ENCODE results near the gene MRPL28. TPM values are rescaled to one million over a fixed set of nuclear protein-coding genes. Genes with fewer than 3 reads are reported as not detected.
"Not testable (repeated sequence)": the region's sequence is repeated elsewhere in the genome, so short reads cannot be mapped to it uniquely, and the experiment has no call there.

Gene MRPL28
- polyA plus RNA-seq, 1 donor: 47.8 TPM

DNA sequence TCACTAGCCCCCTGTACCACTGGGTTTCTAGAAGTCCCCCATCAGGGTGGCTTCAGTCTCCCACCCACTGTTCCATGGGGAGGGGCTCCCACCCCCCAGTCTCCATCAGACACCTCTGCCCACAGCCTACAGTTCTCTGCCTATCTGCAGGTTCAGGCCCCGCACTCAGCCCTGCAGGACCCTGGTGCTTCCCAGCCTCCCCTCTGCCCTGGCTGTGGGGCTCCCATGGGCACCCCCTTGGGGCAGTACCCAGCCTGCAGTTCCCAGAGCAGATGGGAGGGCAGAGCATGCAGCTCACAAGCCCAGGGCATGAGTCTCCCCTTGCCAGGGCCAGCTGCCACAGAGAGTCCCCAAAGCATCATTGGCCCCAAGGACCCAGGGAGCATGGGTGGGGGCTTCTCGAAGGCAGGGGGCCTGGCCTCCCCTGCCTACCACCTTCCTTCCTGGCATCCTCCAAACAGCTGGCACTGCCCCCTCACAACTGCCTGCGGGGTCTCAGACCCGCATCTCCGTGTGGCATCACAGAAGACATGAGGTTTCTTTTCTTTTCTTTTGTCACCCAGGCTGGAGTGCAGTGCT, 2.8 kb upstream of the MRPL28 start:
- no peak for DNase-seq

DNA sequence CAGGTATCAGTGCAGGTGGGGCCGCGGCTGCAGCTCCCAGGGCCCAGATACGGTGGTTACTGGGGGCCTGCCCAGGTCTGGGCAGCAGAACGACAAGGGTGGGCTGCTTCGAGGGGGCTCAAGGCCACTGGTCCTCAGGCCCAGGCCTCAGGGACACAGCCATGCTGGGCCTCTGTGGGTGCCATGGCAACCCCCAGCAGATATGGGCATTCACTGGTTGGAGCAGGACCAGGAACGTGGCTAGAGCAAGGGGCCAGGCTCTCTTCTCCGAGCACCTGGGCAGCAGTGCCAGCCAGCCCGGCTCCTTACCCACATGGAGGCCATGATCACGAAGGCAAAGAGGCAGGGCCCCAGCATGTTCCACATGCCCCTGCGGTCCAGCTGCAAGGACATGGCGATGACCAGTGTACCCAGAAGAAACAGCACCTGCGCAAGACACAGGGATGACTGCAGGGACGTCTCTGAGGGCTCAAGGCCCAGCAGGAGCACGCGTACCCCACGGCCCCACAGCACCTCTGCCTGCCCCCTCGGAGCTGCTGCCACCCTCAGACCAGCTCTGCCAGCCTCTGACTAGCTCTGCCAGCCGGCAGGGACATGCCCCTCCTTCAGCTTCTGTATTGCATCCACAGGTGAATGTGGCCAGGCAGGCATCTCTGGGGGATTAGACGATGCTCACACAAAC, 2.1 kb upstream of the MRPL28 start:
- DNase-seq: no peak

DNA sequence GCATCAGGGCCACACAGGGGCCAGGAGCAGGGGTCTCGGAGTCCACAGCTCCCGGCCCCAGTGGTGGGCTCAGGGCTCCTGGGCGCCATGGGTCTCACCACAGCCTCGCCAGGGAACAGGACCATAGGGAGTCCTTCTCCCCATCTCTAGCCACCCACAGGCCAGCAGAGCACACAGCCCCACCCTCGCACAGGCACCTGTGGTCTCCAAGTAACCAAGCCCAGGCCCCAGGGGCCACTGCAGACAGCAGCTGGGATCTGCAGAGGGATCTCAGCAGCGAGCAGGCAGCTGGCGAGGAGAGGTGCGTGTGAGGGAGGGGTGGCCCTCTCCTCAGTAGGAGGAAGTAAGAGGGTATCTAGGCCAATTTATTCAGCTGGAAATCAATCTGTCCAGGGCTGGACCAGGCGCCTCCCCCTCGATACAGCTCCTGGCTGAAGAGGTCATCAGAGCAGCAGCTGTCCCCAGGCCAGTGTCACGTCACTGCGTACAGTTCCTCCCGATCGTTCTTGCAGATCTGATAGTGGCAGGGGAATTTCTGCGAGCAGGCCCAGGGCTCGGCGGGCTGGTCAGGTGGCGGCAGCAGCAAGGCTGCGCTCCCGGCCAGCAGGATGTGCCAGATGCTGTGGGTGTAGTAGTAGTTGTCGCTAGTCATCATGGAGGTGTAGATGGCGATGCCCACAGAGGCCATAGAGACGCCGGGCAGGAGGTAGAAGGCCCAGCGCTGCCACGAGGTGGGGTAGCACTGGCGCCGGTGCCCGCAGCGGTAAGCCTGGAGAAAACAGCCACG, 1.4 kb upstream of the MRPL28 start:
- DNase-seq: no peak

DNA sequence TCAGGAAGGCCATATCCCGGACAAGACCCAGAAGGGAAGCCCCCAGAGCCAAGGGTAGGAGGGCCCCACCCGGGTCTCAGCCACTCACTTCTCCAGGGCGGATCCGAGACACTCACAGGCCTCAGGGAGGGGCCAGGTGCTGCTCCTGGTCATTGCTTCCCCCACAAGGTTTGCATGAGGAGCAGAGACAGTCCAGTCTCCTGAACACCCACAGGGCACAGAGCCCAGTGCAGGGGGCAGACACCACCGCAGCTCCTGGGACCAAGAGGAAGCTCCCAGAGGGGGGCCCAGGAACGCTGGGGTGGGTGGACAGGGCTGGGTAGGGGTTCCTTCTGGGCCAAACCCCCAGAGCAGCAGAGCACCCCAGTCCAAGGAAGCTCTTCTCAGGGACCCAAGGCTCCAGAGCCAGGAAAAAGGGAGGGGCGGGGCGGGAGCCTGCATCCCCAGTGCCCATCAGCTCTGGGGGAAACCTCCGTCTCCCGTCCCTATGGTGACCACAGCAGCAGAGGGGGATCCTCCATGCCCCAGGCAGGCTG, 709 bp upstream of the MRPL28 start:
- no peak for DNase-seq

DNA sequence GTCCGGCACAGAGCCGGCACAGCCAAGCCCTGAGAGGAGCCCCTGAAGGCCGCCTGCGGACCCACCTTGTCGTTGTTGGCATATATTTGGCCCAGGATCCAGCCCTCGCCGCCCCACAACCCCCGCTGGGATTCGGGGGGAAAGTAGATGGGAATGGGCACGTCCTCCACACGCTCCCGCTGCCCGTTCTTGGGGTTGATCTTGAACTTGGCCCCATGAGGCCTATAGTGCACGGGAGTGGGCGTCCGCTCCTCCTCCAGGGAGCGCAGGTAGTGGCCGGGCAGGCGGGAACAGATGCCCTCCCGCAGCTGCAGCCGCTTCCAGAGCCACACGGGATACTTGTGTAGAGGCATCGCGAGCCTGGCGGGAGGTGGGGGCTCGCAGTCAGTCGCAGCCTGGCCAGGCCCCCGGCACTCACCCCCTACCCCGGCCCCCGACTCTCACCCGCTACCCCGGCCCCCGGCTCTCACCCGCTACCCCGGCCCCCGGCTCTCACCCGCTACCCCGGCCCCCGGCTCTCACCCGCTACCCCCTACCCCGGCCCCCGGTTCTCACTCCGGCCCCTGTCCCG, 387 bp downstream of the MRPL28 start:
- no peak for DNase-seq

DNA sequence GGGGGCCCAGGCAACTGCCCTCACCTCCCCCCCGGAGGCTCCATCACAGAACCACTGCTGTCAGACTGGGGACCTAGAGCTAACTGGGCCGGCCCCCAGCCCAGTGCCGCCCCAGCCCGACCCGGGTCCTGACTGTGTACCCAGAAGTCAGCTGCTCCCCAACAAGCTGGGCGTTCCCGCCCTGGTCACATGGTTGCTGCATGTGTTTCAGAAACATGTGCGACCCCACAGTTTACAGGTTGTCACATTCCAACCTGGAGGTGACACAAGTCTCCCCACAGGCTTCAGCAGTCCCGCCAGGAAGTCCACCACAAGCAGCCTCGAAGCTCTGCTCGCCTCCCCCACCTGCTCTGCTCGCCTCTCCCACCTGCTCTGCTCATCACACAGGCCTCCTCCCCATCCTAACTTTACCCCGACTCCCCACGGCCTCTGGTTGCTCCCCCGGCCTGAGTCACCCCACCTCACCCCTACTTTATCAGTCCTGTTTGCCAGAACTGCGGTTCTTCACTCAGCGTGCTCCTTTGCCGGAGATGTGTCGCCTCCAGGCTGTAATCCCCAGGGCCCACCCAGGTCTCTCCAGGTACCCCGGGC, 968 bp downstream of the MRPL28 start:
- no peak for DNase-seq

DNA sequence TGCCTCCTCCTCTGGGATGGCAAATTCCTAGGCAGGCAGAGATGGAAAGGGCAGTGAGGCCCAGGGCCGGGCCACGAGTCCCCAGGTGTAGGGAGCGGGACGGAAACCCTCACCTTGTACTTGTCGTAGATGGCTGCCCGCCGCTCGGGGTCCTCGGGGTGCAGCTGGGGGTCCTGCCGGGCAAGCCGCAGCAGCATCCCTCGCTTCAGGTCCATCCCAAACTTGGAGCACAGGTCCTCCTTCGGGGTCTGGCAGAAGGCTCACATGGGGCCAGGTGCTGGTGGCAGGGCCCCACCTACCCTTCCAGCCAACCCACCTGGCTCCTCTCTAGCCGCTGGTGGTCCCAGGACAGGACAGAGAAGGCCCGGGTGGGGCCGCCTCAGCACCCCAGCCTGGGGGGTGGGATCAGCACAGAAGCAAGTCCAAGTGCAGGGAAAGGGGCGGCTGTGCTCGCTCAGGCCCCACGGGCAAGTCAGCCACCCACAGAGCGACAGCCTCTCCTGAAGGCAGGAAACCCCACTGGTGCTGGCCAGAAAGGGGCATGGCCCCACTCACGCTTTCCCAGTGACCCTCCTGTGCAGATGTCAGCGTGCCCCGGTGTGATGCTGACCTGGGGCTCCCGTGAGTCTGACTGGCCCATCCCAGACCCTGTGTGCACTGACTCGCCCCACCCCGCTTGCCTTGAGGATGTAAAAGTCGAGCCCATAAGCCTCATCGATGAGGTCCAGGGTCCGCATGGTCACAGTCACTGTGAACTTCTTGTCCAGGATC, 1.8 kb downstream of the MRPL28 start:
- DNase-seq: no peak

DNA sequence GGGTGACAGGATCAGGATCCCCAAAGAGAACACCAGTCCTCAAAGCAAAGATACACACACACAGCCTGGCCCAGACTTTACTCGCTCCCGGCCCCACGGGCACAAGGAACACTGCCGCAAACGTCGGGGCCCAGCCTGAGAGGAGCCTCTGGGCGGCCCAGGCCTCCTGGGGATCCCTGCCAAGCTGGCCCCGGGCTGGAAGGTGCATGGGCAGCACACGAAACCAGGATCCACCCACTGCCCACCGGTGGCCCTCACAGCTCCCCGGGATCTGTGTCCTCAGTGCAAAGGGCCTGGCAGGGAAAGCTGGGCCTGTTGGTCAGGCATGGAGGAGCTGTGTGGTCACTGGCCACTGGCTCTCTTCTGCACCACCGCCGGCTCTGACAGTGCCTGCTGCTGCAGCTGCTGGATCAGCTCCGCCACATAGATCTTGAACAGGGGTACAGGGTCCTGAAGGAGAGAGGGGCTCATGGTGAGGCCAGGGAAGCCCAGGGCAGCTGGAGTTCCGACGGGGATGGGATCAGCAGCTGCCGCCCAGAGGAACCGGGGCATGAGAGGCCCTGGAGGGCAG, 2.9 kb downstream of the MRPL28 start:
- no peak for DNase-seq

DNA sequence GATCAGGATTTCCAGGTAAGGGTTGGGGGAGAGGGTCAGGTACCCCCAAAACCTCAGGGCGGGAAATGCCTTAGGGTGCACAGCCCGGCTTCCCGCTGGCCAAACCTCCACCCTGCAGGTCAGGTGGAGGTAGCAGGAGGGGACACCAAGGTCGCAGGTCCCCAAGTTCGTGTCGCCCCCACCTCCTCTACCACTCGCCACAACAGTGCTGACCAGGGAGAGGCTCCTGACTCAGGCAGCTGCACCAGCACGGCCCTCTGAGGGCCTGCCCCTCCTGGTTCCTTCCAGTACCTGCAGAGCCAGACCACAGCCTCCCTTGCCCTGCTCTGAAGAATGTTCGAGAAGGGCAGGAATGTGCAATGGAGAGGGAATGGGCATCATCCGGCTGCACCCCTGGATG, 3.9 kb downstream of the MRPL28 start:
- no peak for DNase-seq

DNA sequence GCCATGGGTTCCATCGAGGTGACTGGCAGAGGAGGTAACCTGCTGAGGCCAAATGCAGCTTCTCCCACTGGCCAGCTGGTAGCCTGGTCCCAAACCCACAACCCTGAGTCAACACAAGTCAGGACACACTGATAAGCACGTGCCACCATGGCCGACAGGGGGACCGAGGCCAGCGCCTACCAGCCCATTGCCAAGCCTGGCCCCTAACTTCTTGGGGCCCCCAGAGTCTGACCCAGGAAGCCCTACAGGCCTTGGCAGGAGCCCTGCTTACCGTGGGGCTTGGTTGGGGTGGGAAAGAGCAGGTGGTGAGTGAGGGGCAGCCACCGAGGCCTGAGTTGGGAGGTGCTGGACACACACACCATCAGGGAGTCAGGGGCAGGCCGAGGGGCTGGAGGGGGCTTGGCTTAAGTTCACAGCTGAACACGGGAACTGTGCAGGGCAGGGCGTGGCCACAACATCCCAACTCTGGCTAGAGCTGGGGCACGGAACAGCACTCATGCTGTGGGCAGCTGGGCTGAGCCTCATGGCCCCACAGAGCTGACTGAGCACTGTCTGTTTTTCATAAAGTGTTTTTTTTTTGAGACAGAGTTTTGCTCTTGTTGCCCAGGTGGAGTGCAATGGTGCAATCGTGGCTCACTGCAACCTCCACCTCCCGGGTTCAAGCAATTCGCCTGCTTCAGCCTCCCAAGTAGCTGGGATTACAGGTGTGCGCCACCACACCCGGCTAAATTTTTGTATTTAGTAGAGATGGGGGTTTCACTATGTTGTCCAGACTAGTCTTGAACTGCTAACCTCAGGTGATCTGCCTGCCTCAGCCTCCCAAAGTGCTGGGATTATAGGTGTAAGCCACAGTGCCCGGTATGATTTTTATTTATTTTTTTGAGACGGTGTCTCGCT, 5.5 kb downstream of the MRPL28 start:
- DNase-seq: no peak

DNA sequence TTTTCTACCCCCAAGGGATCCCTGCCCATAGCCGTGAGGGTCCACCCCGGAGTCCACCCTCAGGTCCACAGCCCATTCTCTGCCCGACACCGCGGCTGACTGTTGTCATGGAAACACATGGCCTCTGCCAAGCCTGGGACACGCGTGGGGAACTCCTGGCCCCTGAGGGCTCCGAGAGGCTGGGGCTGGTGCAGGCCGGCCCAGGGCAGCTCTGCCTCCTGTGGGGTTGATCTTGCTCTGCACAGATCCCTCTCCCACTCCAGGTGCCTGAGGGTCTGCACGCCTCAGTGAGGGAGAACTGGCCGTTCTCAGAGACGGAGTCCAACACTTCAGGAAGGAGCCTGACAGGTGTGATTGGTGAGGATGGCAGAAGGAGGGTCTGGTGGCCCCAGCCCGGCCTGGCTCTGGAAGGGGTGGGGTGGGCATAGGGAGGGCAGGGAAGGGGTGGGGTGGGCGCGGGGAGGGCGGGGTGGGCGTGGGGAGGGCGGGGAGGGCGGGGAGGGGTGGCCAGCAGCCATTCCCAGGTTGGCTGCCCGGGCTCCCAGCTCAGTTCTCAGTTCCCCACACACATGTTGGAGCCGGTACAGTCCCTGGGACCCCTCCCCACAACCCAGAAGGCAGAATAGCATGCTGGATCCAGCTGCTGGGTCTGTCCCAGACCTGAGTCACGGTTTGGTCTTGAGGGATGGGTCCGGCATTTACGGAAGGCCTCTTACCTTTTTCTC, 6.4 kb downstream of the MRPL28 start:
- no peak for DNase-seq

DNA sequence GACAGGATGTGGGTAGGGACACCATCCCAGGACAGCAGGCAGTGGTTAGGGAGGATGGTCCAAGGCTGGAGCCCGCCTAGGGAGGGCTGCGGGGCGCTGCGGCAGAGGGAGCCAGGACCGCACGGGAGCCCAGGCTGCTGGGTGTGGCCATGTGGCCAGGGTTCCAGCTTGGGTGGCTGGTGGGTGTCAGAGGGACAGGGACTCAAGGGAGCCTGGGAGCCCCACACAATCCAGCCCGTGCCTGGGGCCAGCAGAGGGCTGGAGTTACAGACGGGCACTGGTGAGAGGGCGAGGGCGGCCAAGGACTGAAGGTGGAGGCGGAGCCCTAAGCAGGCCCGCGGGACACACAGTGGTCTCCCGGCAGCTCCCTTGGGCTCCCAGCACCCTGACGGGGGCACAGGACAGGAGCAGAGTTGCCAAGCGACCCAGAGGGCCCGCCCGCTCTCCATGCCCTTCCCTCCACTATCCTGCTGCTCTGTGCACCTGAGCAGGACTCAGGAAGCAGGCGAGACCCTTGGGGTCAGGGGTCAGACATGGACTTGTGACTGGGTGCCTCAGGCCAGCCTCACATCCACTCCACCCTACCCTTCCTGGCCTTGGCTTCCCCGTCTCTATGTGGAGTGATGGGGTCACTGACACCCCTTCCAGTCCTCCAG, 7.1 kb downstream of the MRPL28 start:
- DNase-seq: no peak

DNA sequence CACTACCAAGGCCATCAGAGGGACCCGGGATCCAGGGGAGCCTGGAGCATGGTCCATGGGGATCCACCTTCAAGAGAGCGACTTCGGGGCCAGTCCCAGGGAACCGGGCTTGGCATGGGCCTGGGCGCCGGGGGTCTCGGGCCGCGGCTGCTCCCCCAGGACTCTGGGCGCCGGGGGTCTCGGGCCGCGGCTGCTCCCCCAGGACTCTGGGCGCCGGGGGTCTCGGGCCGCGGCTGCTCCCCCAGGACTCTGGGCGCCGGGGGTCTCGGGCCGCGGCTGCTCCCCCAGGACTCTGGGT, 7.7 kb downstream of the MRPL28 start:
- not testable (repeated sequence) for DNase-seq

DNA sequence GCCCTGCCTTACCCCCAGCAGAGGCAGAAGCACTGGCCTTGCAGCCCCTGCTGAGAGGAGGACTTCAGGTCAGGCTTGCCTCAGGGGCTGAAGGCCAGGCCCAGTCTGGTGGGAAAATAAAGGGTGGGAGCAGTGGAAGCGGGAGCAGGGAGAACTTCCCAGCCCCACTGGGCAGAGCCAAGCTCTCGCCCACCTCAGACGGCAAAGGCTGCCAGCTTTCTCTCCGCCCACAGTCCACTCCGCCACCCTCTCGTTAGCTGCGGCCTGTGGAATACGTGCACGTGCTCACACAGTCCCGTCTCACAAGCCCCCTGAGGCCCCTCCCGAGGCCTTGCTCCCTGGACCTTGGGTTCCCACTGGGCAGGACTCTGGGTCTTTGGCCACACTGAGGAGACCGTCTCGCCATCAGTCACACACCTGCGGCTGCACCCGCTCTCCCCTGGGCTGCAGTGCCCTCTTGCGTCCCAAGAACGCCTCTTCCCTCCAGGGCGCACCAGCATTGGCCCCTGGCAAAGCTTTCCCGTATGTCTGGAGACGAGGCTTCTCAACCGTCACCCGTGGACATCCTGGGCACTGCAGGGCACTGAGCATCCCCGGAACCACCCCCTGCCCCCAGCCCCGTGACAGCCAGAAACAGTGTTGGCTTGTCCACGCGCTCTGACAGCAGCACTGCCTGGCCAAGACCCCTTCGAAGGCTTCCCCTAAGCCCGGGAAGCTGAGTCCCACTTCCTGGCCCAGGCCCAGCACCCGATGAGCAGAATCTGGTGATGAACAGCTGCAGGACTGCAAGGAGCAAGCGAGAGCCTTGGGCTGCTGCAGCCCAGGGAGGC, 8.3 kb downstream of the MRPL28 start:
- DNase-seq: no peak

DNA sequence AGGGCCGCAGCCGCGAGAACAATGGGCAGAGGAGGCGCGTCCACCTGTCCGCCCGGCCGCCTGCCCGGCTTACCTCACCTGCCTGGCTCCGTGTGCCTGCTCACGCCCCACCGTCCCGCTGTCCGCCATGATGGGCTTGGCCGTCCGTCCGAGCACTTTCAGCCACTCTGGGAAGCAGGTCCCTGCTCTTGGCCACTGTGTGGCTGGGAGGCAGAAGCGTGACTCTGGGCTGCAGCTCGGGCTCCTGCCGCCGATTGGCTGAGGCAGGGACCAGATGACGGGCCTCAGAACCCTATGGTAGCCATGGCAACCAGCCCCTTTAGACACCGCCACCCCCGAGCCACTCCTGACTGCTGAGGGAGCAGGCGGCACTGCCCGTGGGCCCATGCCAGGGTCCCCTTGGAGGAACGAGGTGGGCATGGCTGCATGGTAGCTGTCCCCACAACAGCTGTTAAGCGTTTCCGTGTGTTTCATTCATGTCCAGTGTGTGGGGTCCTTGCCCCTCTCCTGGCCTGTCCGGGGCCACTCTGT, 8.9 kb downstream of the MRPL28 start:
- DNase-seq: no peak

DNA sequence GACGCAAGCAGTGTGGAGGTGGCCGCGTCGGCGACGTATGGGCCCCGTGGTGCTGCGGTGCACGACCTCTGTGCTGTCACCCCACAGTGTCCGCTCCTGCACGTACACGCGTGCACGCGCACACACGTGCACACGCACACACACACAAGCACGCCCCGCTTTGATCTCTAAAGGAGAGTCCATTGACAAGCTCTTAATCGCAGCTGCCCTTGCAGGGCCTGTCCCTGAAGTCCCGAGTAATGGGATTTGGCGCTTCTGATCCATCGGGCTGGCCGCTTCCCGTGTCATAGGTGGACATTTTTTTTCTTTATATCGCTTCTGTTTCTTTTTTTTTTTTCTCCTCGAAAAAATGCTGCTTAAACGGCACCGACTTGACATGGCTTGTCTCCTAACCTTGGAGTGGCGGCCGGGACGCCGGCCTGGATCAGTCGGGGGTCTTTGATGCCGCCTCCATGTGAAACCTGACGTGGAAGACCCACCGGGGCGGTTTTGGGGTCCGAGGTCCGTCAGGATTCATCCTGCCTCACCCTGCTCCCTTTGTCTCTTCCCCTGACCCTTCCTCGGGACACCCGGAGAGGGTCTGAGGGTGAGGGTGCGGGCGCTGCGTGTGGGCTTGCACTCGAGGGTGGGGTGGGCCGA, 9.5 kb downstream of the MRPL28 start:
- DNase-seq: no peak

DNA sequence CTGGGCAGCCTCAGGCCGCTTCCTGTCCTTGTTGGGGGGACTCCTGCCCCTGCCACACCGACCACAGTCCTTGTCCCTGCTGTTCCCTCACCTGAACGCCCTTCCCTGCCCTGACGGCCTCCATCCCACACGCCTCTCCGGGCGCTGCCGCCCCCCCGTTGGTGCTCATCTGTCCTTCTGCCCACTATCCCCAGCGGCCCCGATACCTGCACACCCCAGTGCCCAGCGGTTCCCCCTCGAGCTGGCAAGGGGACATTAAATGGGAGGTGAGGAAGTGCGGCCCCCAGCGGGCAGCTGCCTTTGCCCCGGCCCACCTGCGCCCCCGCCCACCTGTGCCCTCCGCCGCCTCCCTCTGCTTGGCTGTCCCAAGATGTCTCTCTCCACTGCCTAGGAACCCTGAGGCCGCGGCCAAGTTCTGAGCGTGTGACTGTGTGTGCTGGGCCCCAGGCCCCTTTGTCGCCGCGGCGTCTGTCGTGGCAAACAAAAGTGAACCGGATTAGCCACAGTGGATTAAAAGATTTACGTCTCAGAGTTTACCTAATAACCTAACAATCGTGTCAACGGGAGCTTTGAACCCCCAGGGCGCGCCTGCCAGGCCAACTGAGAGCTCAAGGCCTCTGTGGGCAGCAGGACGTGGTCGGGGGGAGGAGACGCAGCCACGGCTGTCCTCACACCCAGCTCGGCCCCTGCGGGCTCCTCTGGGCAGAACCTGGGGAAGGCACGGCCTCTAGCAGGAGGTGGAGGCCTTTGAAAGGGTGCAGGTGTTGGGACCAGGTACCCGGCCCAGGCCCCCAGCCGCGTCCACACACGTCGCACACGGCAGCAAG, 10.3 kb downstream of the MRPL28 start:
- DNase-seq: no peak

All from hindlimb muscle (tissue), 1 donor.